Fibroblast of the aortic adventitia (primary cell): ENCODE results near the gene SIVA1. TPM values are rescaled to one million over a fixed set of nuclear protein-coding genes. Genes with fewer than 3 reads are reported as not detected.

Source experiments
- DNase-seq: peaks from one replicate; pipeline ENCODE4 v3.0.0-alpha.2; 2010; ENCODE audit warnings: low read depth
- H3K4me3 ChIP-seq: 2 replicates; pipeline ENCODE4 v1.5.1; 2011; ENCODE audit warnings: low read depth, mild to moderate bottlenecking, control low read depth, low read length, moderate library complexity
- total RNA-seq: library from RNA; depleted of rRNA; stranded (reverse); fragments of >200 nt; gene quantifications from 2 replicates; pipeline ENCODE4 v1.2.3, GENCODE V29; 2012; ENCODE audit warnings: low replicate concordance
- TF ChIP-seq, protein P1 (sequence below): IDR thresholded peaks from 2 replicates; pipeline ENCODE4 v1.5.1; 2011; ENCODE audit warnings: mild to moderate bottlenecking, low read length, control low read depth, inconsistent platforms; ENCODE audit not compliant: insufficient read depth

Gene SIVA1
- total RNA-seq, 1 donor, result 87.3 TPM

DNA sequence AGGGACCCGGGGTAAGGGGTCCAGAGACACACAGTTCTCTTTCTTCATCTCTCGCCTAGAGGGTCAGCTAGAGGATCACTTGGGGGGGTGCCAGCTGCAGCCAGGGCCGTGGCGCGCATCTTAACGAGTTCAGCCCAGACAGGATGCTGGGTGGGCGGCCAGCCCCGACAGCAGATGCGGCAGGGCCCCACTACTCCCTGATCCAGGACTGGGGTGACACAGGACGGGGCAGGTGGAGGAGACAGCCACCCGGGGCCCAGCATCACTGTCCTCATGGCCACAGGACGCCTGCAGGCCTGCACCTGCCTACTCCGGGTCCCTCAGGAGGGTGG, 29.8 kb downstream of the SIVA1 start:
- TF ChIP-seq, protein P1, sequence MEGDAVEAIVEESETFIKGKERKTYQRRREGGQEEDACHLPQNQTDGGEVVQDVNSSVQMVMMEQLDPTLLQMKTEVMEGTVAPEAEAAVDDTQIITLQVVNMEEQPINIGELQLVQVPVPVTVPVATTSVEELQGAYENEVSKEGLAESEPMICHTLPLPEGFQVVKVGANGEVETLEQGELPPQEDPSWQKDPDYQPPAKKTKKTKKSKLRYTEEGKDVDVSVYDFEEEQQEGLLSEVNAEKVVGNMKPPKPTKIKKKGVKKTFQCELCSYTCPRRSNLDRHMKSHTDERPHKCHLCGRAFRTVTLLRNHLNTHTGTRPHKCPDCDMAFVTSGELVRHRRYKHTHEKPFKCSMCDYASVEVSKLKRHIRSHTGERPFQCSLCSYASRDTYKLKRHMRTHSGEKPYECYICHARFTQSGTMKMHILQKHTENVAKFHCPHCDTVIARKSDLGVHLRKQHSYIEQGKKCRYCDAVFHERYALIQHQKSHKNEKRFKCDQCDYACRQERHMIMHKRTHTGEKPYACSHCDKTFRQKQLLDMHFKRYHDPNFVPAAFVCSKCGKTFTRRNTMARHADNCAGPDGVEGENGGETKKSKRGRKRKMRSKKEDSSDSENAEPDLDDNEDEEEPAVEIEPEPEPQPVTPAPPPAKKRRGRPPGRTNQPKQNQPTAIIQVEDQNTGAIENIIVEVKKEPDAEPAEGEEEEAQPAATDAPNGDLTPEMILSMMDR, result no peak
- H3K4me3 ChIP-seq, result no peak overlapping the region
- DNase-seq, result no peak

DNA sequence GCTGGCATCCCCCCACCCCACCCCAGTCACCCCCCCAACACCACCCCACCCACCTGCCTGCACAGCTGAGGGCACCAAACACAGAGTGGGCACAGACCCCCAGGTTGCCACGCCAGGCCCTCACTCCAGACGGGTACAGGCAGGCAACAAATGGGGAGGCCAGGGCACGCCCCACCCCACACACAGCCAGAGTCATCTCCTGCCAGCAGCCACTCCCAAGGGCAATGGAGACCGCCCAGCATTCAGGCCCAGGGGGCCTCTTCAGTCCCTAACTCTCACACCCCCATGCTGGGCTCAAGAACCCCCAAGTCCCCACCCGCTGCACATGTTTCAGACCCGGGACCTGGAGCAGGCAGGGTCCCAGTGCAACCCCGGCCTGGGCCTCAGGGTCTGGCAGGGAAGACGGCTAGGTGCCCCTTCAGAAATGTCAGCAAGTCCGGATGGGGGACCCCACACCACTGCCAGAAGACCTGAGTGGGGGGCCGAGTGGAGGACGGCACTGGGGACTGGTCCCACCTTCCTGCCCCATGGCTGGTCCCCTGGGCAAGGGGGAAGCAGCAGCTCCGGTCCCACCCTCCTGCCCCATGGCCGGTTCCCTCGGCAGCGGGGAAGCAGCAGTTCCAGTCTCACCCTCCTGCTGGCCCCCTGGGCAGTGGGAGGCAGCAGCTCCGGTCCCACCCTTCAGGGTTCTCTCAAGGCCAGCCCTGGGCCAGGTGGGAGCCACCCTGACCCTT, 30.7 kb downstream of the SIVA1 start:
- no peak overlapping the region for H3K4me3 ChIP-seq
- no peak for DNase-seq
- TF ChIP-seq, protein P1, result no peak

DNA sequence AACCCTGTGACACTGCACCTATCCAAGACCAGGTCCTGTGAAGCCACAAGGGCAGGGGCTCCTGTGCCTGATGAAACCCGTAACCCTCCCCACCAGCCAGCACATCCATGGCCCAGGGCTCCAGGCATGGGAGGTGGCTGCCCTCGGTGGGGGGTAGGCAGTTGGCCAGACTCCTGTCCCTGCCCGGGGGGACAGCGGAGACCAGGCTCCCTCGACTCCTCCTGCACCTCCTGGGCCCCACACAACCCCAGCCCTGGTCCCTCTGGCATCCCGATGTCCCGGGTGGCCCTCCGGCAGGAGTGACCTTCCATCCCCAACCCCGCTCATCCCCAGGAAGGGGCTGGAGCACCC, 31.2 kb downstream of the SIVA1 start:
- TF ChIP-seq, protein P1, result no peak
- DNase-seq, result no peak
- H3K4me3 ChIP-seq, result no peak overlapping the region

DNA sequence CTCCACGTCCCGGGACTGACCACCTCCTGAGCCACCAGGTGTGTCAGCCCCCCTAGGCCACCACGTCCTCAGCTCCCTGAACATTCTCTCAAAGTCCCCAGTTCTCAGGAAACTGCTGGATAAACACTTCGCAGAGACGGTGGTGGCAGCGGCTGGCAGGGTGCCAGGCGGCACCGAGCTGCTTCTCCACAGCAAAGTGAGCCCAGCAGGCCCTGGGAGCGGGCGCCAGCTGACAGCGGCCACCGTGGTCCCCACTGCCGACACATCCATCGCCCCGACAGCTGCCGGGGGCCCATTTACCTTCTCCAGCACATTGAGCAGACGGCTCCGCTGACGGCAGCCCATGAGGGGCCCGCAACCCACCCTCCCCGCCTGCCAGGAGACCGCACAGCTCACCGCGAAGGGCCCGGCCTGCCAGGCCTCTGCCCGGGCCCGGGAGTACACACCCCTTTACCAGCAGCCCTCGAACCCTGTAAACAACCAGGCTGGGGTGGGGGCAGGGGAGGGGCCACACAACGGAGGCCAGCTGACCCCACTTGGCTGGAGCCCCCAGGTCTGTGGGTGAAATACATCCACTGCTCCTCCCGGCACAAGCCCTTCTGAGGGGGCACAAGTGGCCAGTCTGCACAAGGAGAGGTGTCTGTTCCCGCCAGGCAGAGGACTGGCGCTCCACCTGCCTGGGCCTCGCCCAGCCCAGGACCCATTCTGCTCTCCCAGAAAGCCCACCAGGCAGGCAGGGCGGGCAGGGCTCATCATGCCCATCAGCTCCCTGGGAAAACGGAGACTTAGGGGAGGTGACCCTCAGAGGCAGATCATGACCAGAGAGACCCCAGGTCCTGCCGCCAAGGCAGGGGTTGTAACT, 32.1 kb downstream of the SIVA1 start:
- H3K4me3 ChIP-seq, result no peak overlapping the region
- no peak for DNase-seq
- TF ChIP-seq, protein P1, result no peak

DNA sequence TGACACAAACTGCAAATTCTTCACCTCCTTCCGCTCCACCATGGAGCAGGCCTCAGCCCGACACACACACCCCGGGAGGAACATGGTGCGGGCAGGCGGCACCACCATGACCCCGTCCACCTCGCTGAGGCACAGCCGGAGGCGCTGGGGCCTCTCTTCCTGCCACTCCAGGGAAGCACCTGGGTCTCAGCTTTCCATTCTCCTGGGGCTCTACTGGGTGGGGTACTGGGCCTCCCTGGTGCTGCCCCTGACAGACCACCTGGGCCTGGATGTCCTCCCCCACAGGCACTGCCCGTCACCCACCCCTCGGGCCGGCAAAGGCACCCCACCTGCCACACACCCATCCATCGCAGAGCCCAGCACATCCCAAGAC, 32.7 kb downstream of the SIVA1 start:
- TF ChIP-seq, protein P1, result no peak
- no peak overlapping the region for H3K4me3 ChIP-seq
- DNase-seq, result no peak

DNA sequence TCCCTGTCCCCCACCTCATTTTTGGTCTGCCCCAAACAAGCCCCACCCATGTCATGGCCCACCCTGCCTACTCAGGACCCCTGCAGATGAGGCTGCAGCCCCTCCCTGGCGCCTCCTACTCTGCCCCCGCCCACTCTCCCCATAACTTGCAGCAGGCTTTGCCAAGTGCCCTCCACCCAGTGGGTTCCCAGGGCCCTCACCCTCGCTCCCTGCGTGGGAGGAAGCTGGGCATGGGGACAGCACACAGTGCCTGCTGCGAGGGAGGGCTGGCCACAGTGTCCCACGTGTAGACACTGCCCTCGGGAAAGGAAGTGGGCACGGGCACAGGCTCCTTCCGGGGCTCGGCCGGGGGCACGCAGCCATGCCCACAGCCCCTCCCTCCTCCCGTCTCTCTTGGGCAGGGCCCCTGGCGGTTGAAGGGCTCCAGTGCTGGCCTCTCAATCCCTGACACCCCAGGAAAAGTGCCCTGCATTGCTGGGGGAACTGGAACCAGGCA, 33.2 kb downstream of the SIVA1 start:
- no peak for DNase-seq
- H3K4me3 ChIP-seq, result no peak overlapping the region
- TF ChIP-seq, protein P1, result no peak
